ENCODE measurements around the gene SERTM1.

SERTM1 gene

GRCh38 chr13:36712290-36712689 lies 38.5 kb downstream of the SERTM1 start:
- no peak for DNase-seq

DNA sequence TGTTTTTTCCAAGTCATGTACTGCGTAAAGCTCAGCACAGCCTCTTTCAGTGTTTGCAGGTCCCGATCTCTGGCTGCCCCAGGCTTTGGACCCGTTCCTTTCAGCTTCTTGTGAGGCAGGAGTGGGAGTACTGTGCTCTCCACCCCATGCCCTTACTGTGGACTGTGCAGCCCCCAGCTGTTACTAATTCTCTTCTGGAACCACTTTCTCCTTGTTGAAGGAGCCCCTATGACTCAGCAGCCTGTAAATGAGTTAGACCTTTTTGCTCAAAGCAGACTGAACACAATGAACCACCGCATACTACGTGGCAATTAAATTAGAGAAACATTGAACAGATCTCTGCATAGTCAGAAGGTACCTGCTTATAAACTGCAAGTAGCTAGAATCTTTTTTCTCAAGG lies 39.0 kb downstream of the SERTM1 start:
- no peak for DNase-seq

GRCh38 chr13:36713887-36714286 lies 40.1 kb downstream of the SERTM1 start:
- DNase-seq, result no peak

- DNase-seq, result no peak
These were observed 42.0 kb downstream of the SERTM1 start for GRCh38 chr13:36715841-36716240.

GRCh38 chr13:36717017-36717416 lies 43.2 kb downstream of the SERTM1 start:
- DNase-seq, result no peak

GRCh38 chr13:36717966-36718545 lies 44.2 kb downstream of the SERTM1 start:
- DNase-seq, result no peak

GRCh38 chr13:36718686-36719085 lies 44.9 kb downstream of the SERTM1 start:
- DNase-seq, result no peak

GRCh38 chr13:36724141-36724540 lies 50.3 kb downstream of the SERTM1 start:
- DNase-seq, result no peak

- DNase-seq, result no peak
These were observed 52.1 kb downstream of the SERTM1 start for GRCh38 chr13:36725936-36726335.

GRCh38 chr13:36728006-36728405 lies 54.2 kb downstream of the SERTM1 start:
- no peak for DNase-seq

- DNase-seq, result peak; percentile 44
These were observed 62.4 kb downstream of the SERTM1 start for GRCh38 chr13:36736119-36736726.

DNA sequence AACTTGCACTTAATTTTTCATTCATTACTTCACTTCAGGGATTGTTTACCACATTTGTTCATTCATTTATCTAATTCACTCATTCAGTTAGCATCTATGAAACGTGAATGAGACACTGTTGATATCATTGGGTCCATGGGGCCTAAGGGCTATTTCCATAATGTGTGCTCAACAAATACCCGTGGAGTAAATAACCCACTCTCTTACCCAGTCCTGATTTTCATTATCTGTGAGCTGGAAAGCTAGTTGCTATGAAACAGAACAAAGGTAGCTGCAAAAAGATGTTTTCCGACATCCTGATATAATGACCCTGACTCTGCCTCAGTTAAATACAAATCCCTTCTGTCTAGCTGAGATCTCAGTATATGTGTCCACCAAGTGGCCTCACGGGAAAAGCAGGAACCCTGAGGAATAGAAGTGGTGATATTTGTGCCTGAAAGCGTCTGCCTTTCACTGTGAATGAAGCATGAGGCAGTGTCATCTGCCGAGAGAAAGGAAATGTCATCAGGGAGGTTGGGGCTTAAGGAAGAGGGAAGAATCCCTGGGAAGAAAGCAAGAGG lies 63.8 kb downstream of the SERTM1 start:
- DNase-seq, result no peak

DNA sequence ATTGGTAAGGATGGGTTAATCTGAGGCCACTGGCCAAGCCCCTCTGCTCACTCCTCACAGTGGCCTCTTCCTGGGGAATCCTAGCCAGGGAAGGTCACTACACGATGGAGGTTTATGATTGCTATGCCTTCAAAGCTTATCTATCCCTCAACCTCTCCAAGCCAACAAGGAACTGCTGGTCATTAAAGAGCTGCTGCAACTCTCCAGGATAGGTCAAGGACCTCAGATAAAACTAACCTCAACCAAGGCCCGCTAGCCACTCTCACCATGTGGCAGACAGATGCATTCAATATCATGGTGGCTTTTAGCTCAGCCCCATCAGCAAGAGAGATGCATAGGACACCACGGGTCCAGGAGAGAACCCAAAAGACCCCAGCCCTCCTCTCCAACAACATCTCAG lies 71.6 kb downstream of the SERTM1 start:
- no peak for DNase-seq

GRCh38 chr13:36746051-36746450 lies 72.2 kb downstream of the SERTM1 start:
- DNase-seq, result no peak

Measured in KG1 (cell line).